ENCODE measurements around the gene TRPM8.

TRPM8 gene

GRCh38 chr2:234066587-234066986 is 149.4 kb downstream of the TRPM8 start:
- no peaks in the 10 kb centered on the region for H3K27me3 ChIP-seq (ENCODE audit: insufficient read depth, poor library complexity, severe bottlenecking)
- TF ChIP-seq SPI1 (IDR thresholded peaks at IDR 0.05; ENCODE audit: borderline replicate concordance, low read depth) (no peak), REST (IDR thresholded peaks at IDR 0.05; ENCODE audit: insufficient replicate concordance, low read depth) (no peak), POLR2AphosphoS5 (IDR thresholded peaks at IDR 0.05; ENCODE audit: low read depth) (no peak), CTCF (IDR thresholded peaks at IDR 0.05; ENCODE audit: insufficient read depth, low read length) (no peak), GABPA (IDR thresholded peaks at IDR 0.05; ENCODE audit: low read depth) (no peak)
- DNase-seq (ENCODE audit: low read depth in 1 of 2, low spot score in 1 of 2), result no peak
- H3K27ac ChIP-seq (replicated peaks), result no peak overlapping the region
- H3K4me3 ChIP-seq (replicated peaks; ENCODE audit: insufficient read depth, low read length), result no peak overlapping the region

All from HL-60 (cell line).